Inflammatory macrophage (primary cell): ENCODE data around the gene SLC36A1.
A peak's percentile ranks its signal among the peaks of the same experiment; 100 is the strongest.

ENCODE experiments used
- DNase-seq, 2 donors: peaks; one replicate each; pipeline ENCODE4 v3.0.0-alpha.2; 2020 to 2022

The SLC36A1 gene

GRCh38 chr5:151537044-151537443 lies 89.6 kb downstream of the SLC36A1 start:
- no peak for DNase-seq

DNA sequence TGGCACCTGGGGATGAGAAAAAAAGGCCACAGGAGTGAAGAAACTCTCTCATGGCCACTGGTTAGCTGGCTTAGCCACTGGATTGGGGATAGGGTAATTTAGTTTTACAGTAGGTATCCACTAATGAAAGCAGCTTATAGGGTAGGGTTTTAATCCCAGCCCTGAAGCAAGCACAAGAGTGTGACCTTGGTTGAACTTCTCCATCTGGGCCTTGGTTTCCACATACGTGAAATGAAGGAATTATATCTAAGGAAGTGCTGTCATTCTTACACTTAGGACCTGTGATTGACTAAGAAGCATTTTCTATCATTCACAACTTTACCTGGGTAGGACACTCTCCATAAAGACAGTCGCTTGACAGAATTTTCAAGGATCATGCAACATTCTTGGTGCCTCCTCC lies 94.2 kb downstream of the SLC36A1 start:
- peak; percentile 60 to 71 for DNase-seq
